ENCODE results near the gene CLDN17. TPM values are rescaled to one million over a fixed set of nuclear protein-coding genes. Genes with fewer than 3 reads are reported as not detected.

The CLDN17 gene
- polyA plus RNA-seq, 1 of the 3 experiments (the other 2 are of a cell fraction), result not detected

DNA sequence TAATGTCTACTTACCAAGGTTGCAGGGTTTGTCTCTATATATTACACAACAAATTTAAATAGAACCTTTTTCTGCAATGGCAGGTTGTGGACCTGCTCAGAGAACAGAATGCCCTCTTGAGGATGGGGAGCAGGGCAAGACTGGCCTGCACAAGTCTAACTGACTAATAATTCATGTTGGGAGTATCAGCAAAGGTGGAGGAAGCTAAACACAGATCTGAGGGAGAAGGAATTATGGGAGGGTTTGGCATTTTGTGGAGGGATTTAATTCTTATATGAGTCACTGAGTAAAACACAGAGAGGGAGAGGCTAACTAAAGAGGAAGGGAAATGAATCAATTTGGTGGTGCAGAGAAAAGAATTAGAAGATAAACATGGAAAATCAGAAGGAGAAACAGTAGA is 40.0 kb downstream of the CLDN17 start:
- Histone ChIP-seq H3F3A (replicated peaks; ENCODE audit: insufficient read depth) (no peaks in the 10 kb centered on the region), H3K4me2 (no peak overlapping the region), H3K9me3 (no peaks in the 10 kb centered on the region), H3K4me3 (ENCODE audit: low read depth in 2 of 2, low read length in 1 of 2) (no peak overlapping the region), H3K9me2 (no peaks in the 10 kb centered on the region), H3K9ac (no peak overlapping the region), H3K36me3 (replicated peaks in 1 of 2; ENCODE audit: control insufficient read depth in 1 of 2, insufficient read depth in 2 of 2, low read length in 1 of 2) (no peaks in the 10 kb centered on the region), H3K27ac (ENCODE audit: low read depth in 2 of 2, low read length in 1 of 2) (no peak overlapping the region), H3K79me2 (ENCODE audit: insufficient read depth) (no peaks in the 10 kb centered on the region), H3K27me3 (ENCODE audit: insufficient read depth) (no peaks in the 10 kb centered on the region; the same call in 1 of the 2 replicates), H3K4me1 (ENCODE audit: control insufficient read depth in 1 of 2, insufficient read depth in 2 of 2, low read depth in 1 of 2, low read length in 1 of 2) (no peaks in the 10 kb centered on the region), H4K20me1 (ENCODE audit: insufficient read depth) (no peaks in the 10 kb centered on the region), H2AFZ (ENCODE audit: low read depth) (no peak overlapping the region)
- ChIA-PET POLR2A (no interaction called here), CTCF (no interaction called here)
- no peak for DNase-seq
- TF ChIP-seq, protein P1, sequence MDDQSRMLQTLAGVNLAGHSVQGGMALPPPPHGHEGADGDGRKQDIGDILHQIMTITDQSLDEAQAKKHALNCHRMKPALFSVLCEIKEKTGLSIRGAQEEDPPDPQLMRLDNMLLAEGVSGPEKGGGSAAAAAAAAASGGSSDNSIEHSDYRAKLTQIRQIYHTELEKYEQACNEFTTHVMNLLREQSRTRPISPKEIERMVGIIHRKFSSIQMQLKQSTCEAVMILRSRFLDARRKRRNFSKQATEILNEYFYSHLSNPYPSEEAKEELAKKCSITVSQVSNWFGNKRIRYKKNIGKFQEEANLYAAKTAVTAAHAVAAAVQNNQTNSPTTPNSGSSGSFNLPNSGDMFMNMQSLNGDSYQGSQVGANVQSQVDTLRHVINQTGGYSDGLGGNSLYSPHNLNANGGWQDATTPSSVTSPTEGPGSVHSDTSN (IDR thresholded peaks at IDR 0.05), result no peak
- TF ChIP-seq ELF1 (IDR thresholded peaks at IDR 0.05) (no peak), FOXM1 (IDR thresholded peaks at IDR 0.05; ENCODE audit: low read depth) (no peak), RCOR1 (IDR thresholded peaks at IDR 0.05; ENCODE audit: low read length) (no peak), MEF2A (IDR thresholded peaks at IDR 0.05; ENCODE audit: borderline replicate concordance, low read depth) (no peak), JUND (IDR thresholded peaks at IDR 0.05) (no peak), GABPA (IDR thresholded peaks at IDR 0.05; ENCODE audit: low read depth) (no peak), SIN3A (IDR thresholded peaks at IDR 0.05; ENCODE audit: borderline replicate concordance, low read depth, low read length) (no peak), RXRA (IDR thresholded peaks at IDR 0.05; ENCODE audit: borderline replicate concordance, low read depth) (no peak), FOXJ3 (CRISPR knock-in tag; IDR thresholded peaks at IDR 0.05) (no peak), FOSL2 (IDR thresholded peaks at IDR 0.05; ENCODE audit: borderline replicate concordance, low read depth) (no peak), RAD21 (IDR thresholded peaks at IDR 0.05; ENCODE audit: low read length) (no peak), CTCF (IDR thresholded peaks at IDR 0.05) (no peak), EZH2phosphoT487 (IDR thresholded peaks at IDR 0.05; ENCODE audit: borderline replicate concordance, low read depth) (no peak), NFIC (IDR thresholded peaks at IDR 0.05; ENCODE audit: borderline replicate concordance) (no peak)
- TF ChIP-seq, protein P2, sequence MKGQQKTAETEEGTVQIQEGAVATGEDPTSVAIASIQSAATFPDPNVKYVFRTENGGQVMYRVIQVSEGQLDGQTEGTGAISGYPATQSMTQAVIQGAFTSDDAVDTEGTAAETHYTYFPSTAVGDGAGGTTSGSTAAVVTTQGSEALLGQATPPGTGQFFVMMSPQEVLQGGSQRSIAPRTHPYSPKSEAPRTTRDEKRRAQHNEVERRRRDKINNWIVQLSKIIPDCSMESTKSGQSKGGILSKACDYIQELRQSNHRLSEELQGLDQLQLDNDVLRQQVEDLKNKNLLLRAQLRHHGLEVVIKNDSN (IDR thresholded peaks at IDR 0.05; ENCODE audit: borderline replicate concordance, low read depth), result no peak

DNA sequence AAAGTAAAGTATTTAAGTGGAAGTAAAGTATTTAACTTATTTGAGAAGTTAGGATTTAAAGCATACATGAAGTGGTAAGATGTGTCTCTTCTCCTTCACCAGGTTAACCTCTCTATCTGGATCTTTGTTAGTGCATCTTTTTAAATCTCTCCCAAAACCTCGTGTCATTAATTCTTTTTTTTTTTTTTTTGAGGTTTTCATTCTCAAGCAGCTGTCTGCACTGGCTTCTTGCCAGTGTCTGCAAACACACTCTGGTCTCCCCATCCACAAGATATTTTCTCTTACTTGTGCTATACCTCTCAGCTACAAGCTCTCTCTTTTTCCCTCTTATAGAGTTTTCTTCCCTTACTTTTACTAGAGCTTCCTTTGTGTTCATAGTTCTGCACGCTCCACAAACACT is 49.0 kb downstream of the CLDN17 start:
- H3K9me2 ChIP-seq, result no peaks in the 10 kb centered on the region
- CTCF ChIA-PET, result no interaction called here
- 1% methylated on average over 2 of the region's 2 CpGs for WGBS (ENCODE audit: low lambda C conversion rate)
- H3K79me2 ChIP-seq (ENCODE audit: insufficient read depth), result no peaks in the 10 kb centered on the region
- H3K4me1 ChIP-seq (ENCODE audit: control insufficient read depth in 1 of 2, insufficient read depth in 2 of 2, low read depth in 1 of 2, low read length in 1 of 2), result no peaks in the 10 kb centered on the region
- POLR2A ChIA-PET, result no interaction called here
- no peak for DNase-seq
- H3F3A ChIP-seq (replicated peaks; ENCODE audit: insufficient read depth), result no peaks in the 10 kb centered on the region
- no peaks in the 10 kb centered on the region for H3K9me3 ChIP-seq
- H3K27ac ChIP-seq (ENCODE audit: low read depth in 2 of 2, low read length in 1 of 2), result no peak overlapping the region
- H3K4me2 ChIP-seq, result no peak overlapping the region
- no peak overlapping the region for H3K4me3 ChIP-seq (ENCODE audit: low read depth in 2 of 2, low read length in 1 of 2)
- no peak overlapping the region for H2AFZ ChIP-seq (ENCODE audit: low read depth)
- H4K20me1 ChIP-seq (ENCODE audit: insufficient read depth), result no peaks in the 10 kb centered on the region
- no peak overlapping the region for H3K9ac ChIP-seq
- peaks cover 8% of the 10 kb centered on the region; the same call in 1 of the 2 replicates for H3K27me3 ChIP-seq (ENCODE audit: insufficient read depth)
- no peaks in the 10 kb centered on the region for H3K36me3 ChIP-seq (replicated peaks in 1 of 2; ENCODE audit: control insufficient read depth in 1 of 2, insufficient read depth in 2 of 2, low read length in 1 of 2)
- TF ChIP-seq, protein P3, sequence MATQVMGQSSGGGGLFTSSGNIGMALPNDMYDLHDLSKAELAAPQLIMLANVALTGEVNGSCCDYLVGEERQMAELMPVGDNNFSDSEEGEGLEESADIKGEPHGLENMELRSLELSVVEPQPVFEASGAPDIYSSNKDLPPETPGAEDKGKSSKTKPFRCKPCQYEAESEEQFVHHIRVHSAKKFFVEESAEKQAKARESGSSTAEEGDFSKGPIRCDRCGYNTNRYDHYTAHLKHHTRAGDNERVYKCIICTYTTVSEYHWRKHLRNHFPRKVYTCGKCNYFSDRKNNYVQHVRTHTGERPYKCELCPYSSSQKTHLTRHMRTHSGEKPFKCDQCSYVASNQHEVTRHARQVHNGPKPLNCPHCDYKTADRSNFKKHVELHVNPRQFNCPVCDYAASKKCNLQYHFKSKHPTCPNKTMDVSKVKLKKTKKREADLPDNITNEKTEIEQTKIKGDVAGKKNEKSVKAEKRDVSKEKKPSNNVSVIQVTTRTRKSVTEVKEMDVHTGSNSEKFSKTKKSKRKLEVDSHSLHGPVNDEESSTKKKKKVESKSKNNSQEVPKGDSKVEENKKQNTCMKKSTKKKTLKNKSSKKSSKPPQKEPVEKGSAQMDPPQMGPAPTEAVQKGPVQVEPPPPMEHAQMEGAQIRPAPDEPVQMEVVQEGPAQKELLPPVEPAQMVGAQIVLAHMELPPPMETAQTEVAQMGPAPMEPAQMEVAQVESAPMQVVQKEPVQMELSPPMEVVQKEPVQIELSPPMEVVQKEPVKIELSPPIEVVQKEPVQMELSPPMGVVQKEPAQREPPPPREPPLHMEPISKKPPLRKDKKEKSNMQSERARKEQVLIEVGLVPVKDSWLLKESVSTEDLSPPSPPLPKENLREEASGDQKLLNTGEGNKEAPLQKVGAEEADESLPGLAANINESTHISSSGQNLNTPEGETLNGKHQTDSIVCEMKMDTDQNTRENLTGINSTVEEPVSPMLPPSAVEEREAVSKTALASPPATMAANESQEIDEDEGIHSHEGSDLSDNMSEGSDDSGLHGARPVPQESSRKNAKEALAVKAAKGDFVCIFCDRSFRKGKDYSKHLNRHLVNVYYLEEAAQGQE (IDR thresholded peaks at IDR 0.05; ENCODE audit: low read depth, low read length), result no peak
- no peak for TF ChIP-seq RXRA (IDR thresholded peaks at IDR 0.05; ENCODE audit: borderline replicate concordance, low read depth)
- no peak for TF ChIP-seq TCF12 (IDR thresholded peaks at IDR 0.05)
- no peak for TF ChIP-seq POLR2AphosphoS5 (IDR thresholded peaks at IDR 0.05; ENCODE audit: low read depth, low read length)
- no peak for TF ChIP-seq NFIC (IDR thresholded peaks at IDR 0.05; ENCODE audit: borderline replicate concordance)
- no peak for TF ChIP-seq RAD21 (IDR thresholded peaks at IDR 0.05; ENCODE audit: low read length)
- TF ChIP-seq RFX5 (IDR thresholded peaks at IDR 0.05; ENCODE audit: low read length), result no peak
- TF ChIP-seq CTCF (IDR thresholded peaks at IDR 0.05), result no peak
- no peak for TF ChIP-seq ELF1 (IDR thresholded peaks at IDR 0.05)

Data from SK-N-SH (cell line).